DLD1 (cell line): Measurements from ENCODE around the gene DOCK8.
"Not testable (repeated sequence)": the region's sequence is repeated elsewhere in the genome, so short reads cannot be mapped to it uniquely, and the experiment has no call there.

Experiments used
- in situ Hi-C: cut with HindIII; loops from 2 replicates; pipeline ENCODE4 v1.10.0; 2017; ENCODE audit warnings: low sequenced_read_pairs

Gene DOCK8

GRCh38 chr9:214648-215493 is at the start of gene DOCK8:
TSS of gene DOCK8 (plus strand) at chr9:214865. CDS start at chr9:214977, 112 bp downstream.
- in situ Hi-C loops = no loop called here

GRCh38 chr9:169757-170156 is 44.9 kb upstream of the DOCK8 start:
- in situ Hi-C loops = not testable (repeated sequence)

GRCh38 chr9:178140-178825 is 36.4 kb upstream of the DOCK8 start:
- in situ Hi-C loops = not testable (repeated sequence)

GRCh38 chr9:178970-179383 is 35.7 kb upstream of the DOCK8 start, which contains the start of gene ZNG1A:
TSS of gene ZNG1A (minus strand) at chr9:179056. CDS start at chr9:178969, 87 bp downstream.
- in situ Hi-C loops = not testable (repeated sequence)

GRCh38 chr9:199601-200000 is 15.1 kb upstream of the DOCK8 start:
- in situ Hi-C loops = not testable (repeated sequence)

GRCh38 chr9:206481-206880 is 8.2 kb upstream of the DOCK8 start:
- in situ Hi-C loops = no loop called here

- in situ Hi-C loops = no loop called here
These were observed 5.4 kb upstream of the DOCK8 start for GRCh38 chr9:209143-209758.

GRCh38 chr9:211036-211435 is 3.6 kb upstream of the DOCK8 start:
- in situ Hi-C loops = no loop called here

- in situ Hi-C loops = no loop called here
These were observed 3.1 kb upstream of the DOCK8 start for GRCh38 chr9:211557-211956.

- in situ Hi-C loops = no loop called here
These were observed 2.4 kb upstream of the DOCK8 start for GRCh38 chr9:212297-212696.

GRCh38 chr9:213901-214300 is 764 bp upstream of the DOCK8 start:
- in situ Hi-C loops = not testable (repeated sequence)

GRCh38 chr9:214351-214647 is 366 bp upstream of the DOCK8 start:
- in situ Hi-C loops = no loop called here

GRCh38 chr9:215631-216155 is 1.0 kb downstream of the DOCK8 start:
- in situ Hi-C loops = no loop called here

- in situ Hi-C loops = no loop called here
These were observed 2.2 kb downstream of the DOCK8 start for GRCh38 chr9:216866-217265.

- in situ Hi-C loops = no loop called here
These were observed 3.3 kb downstream of the DOCK8 start for GRCh38 chr9:217950-218349.

GRCh38 chr9:219036-219435 is 4.4 kb downstream of the DOCK8 start:
- in situ Hi-C loops = not testable (repeated sequence)

GRCh38 chr9:219670-220365 is 5.2 kb downstream of the DOCK8 start:
- in situ Hi-C loops = no loop called here

GRCh38 chr9:221989-222776 is 7.5 kb downstream of the DOCK8 start:
- in situ Hi-C loops = no loop called here

GRCh38 chr9:223152-223551 is 8.5 kb downstream of the DOCK8 start:
- in situ Hi-C loops = no loop called here

- in situ Hi-C loops = no loop called here
These were observed 9.4 kb downstream of the DOCK8 start for GRCh38 chr9:224026-224425.
